WI38 (cell line): ENCODE measurements around the gene MINDY1.

Experiments used
- H3K4me3 ChIP-seq: 2 replicates; pipeline ENCODE4 v1.5.1; 2011; ENCODE audit warnings: low read depth, mild to moderate bottlenecking, control low read depth, low read length
- CTCF ChIP-seq: IDR thresholded peaks from 2 replicates; pipeline ENCODE4 v1.5.1; 2012; ENCODE audit warnings: low read depth, mild to moderate bottlenecking, control low read depth, low read length

Gene MINDY1

GRCh38 chr1:151005729-151006319 is 878 bp downstream of the MINDY1 start:
- peak overlapping the region; percentile 72 for H3K4me3 ChIP-seq
- TF ChIP-seq CTCF: no peak

- H3K4me3 ChIP-seq: no peak overlapping the region
- no peak for TF ChIP-seq CTCF
These were observed 3.5 kb downstream of the MINDY1 start for GRCh38 chr1:151003180-151003579.

DNA sequence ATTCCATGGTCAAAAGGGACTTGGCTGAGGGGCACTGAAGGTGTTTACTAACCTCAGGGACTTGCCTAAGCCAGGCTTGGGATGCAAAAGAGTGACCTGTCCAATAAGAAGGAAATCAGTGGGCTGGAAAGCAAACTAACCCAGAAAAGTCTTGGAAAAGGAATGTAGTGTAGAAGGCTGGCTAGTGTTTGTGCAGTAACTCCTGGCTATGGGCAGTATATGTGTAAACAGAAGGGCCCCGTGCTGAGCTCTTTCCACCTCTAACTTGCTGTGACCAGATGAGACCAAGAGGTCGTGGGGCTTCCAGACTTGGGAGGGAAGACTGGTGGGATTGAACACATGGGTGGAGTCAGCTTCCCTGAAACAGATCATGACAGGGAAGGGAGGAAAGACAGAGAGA is 4.1 kb downstream of the MINDY1 start:
- no peak for TF ChIP-seq CTCF
- no peak overlapping the region for H3K4me3 ChIP-seq

DNA sequence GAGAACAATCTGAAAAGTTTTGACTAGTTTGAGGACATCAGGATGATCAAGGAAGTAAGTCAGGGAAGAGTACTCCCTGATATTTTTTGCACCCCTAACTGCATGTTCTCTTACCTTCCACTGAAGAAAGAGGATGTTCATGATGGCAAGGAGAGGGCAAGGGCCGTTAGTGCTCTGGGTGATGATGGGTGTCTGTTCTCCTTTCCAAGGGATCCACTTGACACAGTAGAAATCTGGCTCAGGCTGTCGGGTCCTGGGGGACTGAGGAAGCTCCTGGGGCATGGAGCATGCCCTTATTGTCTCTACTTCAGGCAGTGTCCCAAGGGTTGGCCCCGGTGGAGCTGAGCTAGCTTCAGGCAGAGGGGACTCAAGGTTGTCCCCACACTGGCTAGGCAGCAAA is 4.7 kb downstream of the MINDY1 start:
- H3K4me3 ChIP-seq: no peak overlapping the region
- no peak for TF ChIP-seq CTCF

DNA sequence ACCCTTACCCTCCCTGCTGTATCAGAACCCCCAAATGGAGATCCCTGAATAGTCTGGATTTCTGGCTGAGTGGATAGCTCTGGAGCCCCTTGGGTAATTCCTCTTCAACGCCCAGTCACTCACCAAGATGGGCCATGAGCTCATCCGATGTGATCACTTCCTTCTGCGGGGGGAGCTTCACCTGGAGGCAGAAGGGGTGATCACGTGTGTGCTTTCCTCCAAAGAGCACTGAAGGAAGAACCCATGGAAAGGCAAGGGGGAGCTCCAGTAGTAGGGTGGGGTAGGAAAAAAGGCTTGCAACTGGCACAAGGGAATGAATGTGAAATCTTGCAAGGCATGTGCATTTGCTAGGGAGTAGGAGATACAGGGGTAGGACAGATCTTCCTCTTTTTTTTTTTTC is 5.1 kb downstream of the MINDY1 start:
- no peak for TF ChIP-seq CTCF
- H3K4me3 ChIP-seq: no peak overlapping the region

DNA sequence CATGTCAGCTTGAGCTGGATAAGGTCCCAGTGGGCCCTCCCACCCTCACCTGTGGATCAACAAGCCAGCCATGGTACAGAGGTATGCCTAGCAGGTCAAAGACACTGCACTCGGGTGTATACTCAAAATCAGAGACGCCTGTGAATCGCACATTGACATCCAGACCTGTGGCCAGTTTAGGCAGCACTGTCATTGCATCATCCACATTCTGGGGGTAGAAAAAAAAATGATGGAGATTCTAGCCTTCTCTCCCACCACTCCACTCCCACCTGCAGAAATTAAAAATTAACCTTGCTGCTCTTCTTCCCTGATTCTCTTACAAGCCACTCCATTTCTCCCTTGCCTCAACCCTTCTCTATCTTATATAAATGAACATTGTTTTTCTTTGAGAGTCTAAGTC is 6.3 kb downstream of the MINDY1 start:
- no peak for TF ChIP-seq CTCF
- no peak overlapping the region for H3K4me3 ChIP-seq

DNA sequence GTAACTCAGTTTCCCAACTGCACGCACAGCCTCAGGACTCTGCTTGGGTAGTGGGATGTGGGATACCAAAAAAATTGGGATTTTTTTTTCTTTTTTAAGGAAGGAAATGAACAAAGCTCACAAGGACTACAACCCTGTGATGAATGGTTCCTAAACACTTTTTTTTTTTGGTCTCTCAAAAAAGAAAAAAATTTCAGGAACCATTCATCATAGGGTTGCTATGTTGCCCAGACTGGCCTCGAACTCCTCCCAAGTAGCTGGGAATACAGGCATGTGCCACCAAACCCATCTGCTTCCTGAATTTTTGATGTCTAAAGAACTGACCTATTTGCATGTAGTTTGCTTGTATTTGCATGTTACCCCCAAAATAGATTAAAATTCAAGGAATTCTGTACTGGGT is 6.8 kb downstream of the MINDY1 start:
- no peak for TF ChIP-seq CTCF
- H3K4me3 ChIP-seq: no peak overlapping the region
